Raji (cell line): ENCODE results near the gene RNF223.

Experiments used
- POLR2A ChIP-seq: IDR thresholded peaks from 2 replicates; pipeline ENCODE4 v1.6.1; 2011; ENCODE audit warnings: low read depth, low read length, control low read depth; ENCODE audit not compliant: insufficient read depth

Gene RNF223

GRCh38 chr1:1062348-1063163 is 11.6 kb downstream of the RNF223 start:
- TF ChIP-seq POLR2A = no peak

DNA sequence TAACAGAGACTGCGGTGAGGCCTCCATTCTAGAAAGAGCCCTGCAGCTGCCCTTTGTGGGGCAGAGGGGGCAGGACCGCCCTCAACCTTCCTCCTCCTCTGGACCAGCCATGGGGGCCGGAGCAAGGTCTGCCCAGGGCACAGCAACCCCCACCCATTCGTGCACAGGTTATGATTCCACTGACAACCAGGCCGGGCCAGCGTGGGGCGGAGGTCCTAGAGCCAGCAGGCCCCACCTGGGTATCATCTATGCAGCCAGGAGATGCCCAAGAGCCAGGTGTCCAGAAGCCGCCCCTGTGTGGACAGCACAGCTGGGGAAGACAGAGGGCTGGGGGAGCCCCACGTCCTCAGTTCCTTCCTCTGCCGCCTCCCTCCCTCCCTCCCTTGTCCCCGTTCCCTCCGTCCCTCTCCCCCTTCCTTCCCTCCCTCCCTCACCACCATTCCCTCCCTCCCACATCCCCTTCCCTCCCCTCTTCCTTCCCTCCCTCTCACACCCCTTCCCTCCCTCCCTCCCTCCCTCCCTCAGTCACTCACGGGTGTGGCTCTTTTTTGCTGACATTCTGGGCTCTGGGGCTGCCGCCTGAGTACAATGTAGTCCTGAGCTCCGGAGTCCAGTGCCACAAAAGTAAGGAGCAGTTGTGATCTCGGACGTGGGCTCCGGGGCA is 12.3 kb downstream of the RNF223 start:
- no peak for TF ChIP-seq POLR2A

DNA sequence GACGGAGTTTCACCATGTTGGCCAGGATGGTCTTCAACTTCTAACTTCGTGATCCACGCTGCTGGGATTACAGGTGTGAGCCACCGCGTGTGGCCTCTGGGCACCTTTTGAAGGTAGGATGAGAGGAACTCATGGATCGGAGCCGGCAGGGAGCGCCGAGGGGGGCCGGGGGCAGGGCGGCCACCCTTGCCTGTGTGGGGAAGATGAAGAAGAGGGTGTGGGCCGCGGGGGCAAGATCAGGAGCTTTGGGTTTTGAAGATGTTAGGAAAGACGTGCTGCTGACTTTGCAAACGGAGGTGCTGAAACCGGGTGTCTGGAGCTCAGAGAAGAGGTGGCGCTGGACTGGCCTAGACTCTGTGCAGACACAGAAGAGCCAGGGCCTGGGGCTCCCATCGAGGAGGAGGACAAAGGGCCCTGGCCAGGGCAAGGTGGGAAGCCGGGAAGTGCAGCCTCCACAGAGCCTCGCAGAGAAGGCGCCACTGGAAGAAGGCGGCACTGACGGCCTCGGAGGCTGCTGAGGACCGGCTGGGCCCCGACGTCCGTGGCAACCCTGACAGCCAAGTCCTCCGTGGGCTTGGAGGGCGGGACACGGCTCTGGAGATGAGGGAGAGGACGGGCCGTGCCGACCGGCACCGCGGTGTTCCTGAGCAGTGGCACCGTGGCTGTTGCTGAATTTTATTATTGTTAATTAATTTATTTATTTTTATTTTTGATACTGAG is 13.7 kb downstream of the RNF223 start:
- no peak for TF ChIP-seq POLR2A

- TF ChIP-seq POLR2A = no peak
These were observed 14.4 kb downstream of the RNF223 start for GRCh38 chr1:1059494-1060280.

GRCh38 chr1:1058921-1059493 is 15.1 kb downstream of the RNF223 start:
- TF ChIP-seq POLR2A = no peak

GRCh38 chr1:1058088-1058905 is 15.8 kb downstream of the RNF223 start:
- no peak for TF ChIP-seq POLR2A

GRCh38 chr1:1055841-1056736 is 18.0 kb downstream of the RNF223 start:
- no peak for TF ChIP-seq POLR2A

- no peak for TF ChIP-seq POLR2A
These were observed 19.1 kb downstream of the RNF223 start for GRCh38 chr1:1054971-1055370.

GRCh38 chr1:1054099-1054700 is 19.9 kb downstream of the RNF223 start:
- no peak for TF ChIP-seq POLR2A

DNA sequence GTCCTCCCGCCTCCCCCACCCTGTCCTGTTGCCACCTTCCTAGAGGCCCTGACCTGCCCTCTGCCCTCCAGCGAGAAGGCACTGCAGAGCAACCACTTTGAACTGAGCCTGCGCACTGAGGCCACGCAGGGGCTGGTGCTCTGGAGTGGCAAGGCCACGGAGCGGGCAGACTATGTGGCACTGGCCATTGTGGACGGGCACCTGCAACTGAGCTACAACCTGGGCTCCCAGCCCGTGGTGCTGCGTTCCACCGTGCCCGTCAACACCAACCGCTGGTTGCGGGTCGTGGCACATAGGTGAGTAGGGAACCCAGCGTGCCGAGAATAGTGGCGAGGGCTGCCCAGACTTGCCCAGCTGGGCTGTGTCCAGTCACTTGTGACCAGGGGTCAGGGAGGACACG is 20.4 kb downstream of the RNF223 start:
- no peak for TF ChIP-seq POLR2A

DNA sequence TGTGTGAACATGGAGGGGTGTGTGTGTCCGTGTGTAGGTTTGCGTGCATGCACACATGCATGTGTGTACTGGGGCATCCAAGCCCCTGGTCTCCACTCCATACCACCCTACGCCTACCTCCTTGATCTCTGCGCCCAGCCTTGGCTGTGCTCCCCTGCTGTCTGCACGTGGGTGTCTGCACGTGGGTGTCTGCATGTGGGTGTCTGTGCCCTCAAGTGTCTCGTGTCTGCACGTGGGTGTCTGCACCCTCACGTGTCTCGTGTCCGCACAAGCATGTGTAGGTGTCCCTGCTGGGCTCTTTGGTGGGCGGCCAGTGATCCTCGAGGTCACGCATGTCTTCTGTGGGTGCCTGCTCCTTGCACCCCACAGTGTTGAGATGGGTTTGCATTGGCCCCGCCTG is 21.1 kb downstream of the RNF223 start:
- TF ChIP-seq POLR2A = no peak

- no peak for TF ChIP-seq POLR2A
These were observed 21.9 kb downstream of the RNF223 start for GRCh38 chr1:1052003-1052840.
